COR-L47 (cell line): ENCODE measurements around the gene LAMTOR2.
"Not testable (repeated sequence)": the region's sequence is repeated elsewhere in the genome, so short reads cannot be mapped to it uniquely, and the experiment has no call there.

Experiments
- DNase-seq: peaks from one replicate; lab custom pipeline; 2025; lab: John Stamatoyannopoulos, UW

The LAMTOR2 gene

GRCh38 chr1:156052862-156053767, 1.5 kb upstream of the LAMTOR2 start:
- peak; percentile 44 for DNase-seq

GRCh38 chr1:156053768-156054499, 648 bp upstream of the LAMTOR2 start, which contains the start of gene UBQLN4:
UBQLN4 (minus strand) TSS chr1:156053798; CDS start chr1:156053701, 97 bp downstream.
- peak; percentile 83 for DNase-seq

DNA sequence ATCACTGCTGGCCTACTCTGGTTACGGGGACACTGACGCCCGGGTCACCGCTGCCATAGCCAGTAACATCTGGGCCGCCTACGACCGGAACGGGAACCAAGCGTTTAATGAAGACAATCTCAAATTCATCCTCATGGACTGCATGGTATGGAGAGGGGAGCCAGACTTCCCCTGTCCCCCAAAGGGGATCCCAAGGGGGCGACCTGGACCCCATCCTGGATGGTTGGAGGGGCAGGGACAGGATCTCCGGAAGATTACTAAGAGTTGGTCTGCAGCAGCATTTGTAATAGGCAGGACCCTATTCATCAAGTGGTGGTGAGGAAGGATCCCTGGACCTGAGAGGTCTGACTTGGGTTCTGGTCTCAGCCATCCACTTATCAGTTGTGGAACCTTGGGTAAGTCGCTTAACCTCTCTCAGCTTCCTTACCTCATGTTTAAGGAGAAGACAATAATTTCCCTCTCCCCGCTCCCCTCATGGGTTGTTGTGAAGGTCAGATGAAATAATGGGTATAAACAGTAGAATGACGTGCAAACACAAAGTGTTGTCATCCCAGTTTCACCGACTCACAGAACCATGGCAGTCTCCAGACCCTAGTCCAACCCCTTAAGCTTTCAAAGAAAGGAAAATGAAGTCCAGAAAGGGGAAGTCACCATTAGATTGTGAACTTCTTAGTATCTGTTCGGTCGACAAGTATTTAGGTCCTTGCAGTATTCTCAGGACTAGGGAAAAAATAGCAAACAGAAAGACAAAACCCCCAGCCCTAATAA, 883 bp downstream of the LAMTOR2 start:
- DNase-seq, result no peak

DNA sequence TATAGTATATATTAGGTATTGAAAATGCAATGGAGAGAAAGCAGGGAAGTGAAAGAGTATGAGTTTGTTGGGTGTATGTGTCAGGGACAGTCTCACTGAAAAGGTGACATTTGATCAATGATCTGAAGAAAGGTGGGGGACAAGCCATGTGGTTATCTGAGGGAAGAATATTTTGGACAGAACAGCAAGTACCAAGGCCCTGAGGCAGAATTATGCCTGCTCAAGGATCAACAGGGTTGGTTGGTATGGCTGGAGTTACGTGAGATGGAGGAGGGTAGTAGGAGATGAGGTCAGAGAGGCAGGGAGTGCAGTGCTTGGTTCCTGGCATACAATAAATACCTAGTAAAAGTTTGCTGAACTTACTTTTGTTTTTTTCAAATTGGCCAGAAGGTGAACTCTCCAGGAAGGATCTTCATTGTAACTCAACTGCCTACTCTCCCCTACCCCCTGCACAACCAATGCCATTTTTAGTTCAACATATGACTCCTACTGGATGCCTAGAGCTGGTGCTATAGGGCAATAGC, 1.8 kb downstream of the LAMTOR2 start:
- DNase-seq, result no peak

DNA sequence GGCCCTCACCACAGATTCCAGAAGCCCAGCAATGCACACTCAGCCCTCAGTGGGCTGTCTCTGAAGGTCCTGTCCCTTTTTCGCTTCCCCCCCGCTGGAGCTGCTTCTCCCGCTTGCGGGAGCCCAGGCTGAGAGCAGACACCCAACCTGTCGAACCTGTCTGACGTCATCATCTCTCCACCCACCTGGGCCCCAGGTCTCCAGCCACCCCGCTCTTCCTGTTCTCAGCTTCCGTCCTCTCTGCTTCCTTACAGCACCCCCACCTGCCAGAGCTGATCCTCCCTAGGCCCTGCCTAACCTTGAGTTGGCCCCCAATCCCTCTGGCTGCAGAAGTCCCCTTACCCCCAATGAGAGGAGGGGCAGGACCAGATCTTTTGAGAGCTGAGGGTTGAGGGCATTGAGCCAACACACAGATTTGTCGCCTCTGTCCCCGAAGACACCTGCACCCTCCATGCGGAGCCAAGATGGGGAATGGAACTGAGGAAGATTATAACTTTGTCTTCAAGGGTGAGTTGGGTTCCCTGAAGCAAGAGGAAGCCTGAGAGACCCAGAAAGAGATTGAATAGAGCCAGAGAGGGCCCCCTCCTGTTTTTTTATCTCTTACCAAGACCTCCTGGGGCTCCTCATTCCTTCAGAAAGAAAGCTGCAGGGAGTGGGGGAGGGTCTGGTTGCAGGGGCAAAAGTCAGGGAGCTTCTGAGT, 6.5 kb downstream of the LAMTOR2 start, which contains the start of gene RAB25:
Gene RAB25 (plus strand): TSS at position 224 of the 700 bp plus-strand sequence. CDS start 241 bp downstream, at position 465.
- peak; percentile 44 for DNase-seq

DNA sequence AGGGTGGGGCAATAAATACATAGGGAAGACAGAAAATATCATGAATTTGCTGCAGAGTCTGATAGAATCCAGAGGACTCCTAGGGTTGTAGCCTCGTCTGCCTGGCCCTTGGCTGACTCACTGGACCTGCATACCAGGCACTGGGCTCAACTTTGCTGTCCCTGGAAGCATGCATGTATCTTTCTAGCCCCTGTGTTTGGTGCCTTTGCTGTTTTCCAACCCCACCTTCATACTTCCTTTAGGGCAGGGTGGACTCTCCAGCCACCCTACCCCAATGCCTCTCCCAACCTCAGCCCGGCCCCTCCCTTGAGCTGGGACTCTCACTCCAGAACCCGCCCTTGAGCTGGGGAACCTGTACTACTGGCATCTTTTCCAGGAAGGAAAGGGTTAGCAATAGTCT, 7.6 kb downstream of the LAMTOR2 start:
- DNase-seq, result no peak

DNA sequence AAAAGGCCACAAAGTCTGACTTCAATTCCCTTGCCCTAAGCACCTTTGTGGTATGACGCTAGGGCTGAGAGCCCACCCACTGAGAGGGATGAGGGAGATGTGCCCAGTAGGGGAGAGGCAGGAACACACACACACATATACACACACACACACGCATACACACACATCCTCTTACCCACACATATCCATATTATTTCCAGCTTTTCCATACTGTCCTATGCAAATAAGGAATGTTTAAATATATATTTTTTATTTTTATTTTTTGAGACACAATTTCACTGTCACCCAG, 9.4 kb downstream of the LAMTOR2 start:
- no peak for DNase-seq

DNA sequence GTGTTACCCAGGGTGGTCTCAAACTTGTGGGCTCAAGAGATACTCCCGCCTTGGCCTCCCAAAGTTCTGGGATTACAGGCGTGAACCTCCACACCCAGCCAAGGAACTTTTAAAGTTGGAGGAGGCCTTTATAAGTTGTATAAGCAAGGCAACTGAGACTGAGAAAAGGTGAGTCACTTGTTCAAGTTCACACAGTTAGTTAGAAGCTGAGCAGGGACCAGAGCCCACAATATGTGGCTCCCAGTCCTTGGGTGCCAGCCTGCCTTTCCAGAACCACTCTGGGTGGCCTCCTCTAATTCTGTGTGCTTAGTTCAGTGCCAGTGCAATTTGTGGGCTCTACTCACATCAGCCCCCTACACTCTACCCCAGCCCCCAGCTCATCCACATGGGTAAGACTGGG, 10.0 kb downstream of the LAMTOR2 start:
- no peak for DNase-seq

- no peak for DNase-seq
Observed at GRCh38 chr1:156065212-156065611, 10.6 kb downstream of the LAMTOR2 start.

GRCh38 chr1:156065871-156066270, 11.3 kb downstream of the LAMTOR2 start:
- no peak for DNase-seq

- DNase-seq, result no peak
Observed at GRCh38 chr1:156067262-156067661, 12.7 kb downstream of the LAMTOR2 start.

- DNase-seq, result no peak
Observed at GRCh38 chr1:156069490-156070455, 15.2 kb downstream of the LAMTOR2 start.

DNA sequence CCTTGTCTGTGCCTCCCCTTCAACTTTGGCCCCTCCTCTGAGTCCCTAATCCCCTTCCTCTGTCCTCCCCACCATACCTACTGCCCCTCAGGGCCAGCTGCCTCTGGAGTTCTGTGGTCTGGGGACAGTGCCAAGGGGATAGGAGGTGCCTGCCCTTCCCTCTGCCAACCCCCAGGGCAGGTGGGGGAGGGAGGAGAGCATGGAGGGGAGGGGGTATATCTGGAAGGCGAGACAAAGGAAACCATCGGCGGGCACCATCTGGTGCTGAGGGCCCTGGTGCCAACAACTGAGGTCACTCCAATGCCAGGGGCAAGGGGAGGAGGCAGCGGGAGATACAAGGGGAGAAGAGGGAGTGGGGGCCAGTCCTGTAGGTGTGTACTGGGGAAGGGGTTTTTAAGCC, 16.0 kb downstream of the LAMTOR2 start:
- DNase-seq, result no peak

- not testable (repeated sequence) for DNase-seq
Observed at GRCh38 chr1:156071332-156071816, 16.8 kb downstream of the LAMTOR2 start.

- DNase-seq, result no peak
Observed at GRCh38 chr1:156072251-156072650, 17.7 kb downstream of the LAMTOR2 start.

DNA sequence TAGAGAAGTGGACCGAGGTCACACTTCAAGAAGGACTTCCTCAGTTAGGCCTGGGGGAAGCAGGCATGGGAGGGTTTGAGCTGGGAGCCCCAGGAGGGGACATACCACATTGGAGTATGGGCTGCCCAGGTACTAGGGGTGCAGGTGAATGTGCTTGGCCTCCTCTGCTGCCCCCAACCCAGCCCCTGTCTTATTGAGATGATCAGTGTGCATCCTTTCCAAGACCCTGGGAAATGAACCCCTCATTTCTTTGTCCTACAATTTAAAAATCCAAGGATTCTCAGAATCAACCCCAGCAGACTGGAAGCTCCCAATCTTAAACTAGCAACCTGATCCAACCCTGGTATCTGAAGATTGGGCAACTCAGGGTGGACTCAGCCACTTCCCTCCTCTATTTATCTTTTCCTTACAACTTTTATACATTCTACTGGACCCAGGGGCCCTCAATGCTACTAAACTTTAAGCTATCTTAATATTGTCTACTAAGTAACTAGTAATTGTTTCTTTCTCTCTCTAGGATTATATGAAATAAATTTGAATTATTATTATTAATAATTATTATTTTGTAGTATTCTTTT, 18.6 kb downstream of the LAMTOR2 start:
- DNase-seq, result no peak

DNA sequence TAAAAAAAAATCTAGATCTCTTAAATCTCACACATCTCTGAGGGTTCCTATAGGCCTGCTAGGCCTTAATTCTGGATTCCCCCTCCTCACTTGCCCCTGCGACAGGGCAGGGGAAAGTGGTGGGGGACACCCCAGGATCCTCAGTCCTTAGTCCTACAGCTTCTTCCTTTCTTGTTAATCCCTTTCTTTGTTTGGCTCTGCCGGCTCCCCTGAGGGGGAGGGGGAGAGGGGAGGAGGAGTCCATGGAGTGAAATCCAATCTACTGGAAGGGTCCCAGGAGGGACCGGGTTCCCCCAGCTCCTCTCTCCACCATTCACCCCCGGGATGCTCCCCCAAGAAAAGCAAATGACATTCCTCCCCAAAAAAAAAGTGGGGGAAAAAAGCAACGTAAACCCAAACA, 19.2 kb downstream of the LAMTOR2 start:
- no peak for DNase-seq

DNA sequence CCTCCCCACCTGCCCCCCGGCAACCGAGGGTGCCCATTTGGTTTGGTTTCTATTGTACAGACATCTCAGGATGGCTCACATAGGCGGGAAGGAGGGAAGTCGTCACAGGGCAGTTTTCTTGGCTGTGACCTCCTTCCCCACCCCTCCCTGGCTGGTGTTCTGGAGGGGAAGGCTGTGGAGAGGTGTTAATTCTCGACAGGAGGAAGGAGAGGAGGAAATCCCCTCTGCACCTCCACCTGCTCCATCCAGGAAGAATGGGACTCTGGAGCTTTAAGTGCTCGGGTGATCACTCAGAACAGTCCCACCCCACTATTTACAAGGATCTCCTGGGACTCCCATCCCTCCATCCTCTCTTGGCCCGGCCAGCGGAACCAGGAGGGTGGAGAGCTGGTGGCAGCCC, 20.1 kb downstream of the LAMTOR2 start:
- DNase-seq, result no peak

DNA sequence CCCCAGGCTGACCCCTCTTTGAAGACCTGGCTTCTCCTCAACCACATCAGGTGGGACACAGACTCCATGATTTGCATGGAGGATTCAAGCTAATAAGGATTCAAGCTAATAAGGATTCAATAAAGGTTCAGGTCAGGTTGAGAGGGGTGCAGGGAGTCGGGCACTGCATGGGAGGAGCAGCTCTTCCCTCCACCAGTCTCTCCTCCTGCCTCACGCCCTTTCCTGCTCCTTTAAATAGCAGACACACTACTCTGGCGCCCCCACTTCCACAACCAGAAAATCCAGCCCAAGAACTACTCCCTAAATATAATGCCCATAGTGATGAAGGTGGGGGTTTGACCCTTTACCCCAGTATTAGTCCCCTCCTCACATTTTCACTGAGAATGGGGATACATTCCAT, 20.6 kb downstream of the LAMTOR2 start:
- DNase-seq, result no peak

DNA sequence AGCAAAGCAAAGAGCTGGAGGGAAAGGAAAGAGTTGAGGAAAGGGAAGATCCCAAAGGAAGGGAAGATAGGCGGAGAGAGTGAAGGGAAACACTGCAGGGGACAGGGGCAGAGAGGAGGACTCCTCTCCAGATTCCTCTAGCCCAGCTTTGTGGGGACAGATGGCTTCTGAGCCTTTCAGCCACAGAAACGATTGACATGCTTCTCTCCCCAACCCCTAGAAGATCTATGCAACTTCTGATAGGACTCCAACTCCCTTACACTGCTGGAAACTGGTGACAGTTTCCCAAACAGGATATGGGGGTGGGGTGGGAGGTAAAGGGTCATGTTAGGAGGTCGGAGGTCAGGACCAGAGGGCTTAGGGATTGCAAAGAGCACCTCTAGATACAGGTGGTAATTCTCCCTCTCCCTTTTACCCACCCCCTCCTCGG, 21.2 kb downstream of the LAMTOR2 start:
- no peak for DNase-seq
